ENCODE measurements around the gene WDCP. TPM values are rescaled to one million over a fixed set of nuclear protein-coding genes. Genes with fewer than 3 reads are reported as not detected.

The WDCP gene
- total RNA-seq, 1 experiment from 2014 or later = 19.9 TPM

GRCh38 chr2:24086241-24086640 lies 39.0 kb upstream of the WDCP start:
- RAD21 ChIA-PET (ENCODE audit: low non-redundant PET in 1 of 2, low total read pairs in 2 of 2, uncharacterized antibody in 2 of 2, unreplicated experiment in 2 of 2) = interaction anchor here in 1 of 2 experiments (0.7 kb wide), 1 partner anchor 19 kb away, joined by 8 read pairs; no protein-coding TSS in a partner anchor
- DNase-seq (ENCODE audit: low read depth, low spot score) (no peak), ATAC-seq (no peak)
- Histone ChIP-seq H3K9me3 (ENCODE audit: control insufficient read depth in 1 of 2, insufficient read depth in 1 of 2, low read depth in 1 of 2, low read length in 2 of 2) (no peaks in the 10 kb centered on the region), H2AFZ (ENCODE audit: low read depth, low read length, poor library complexity, severe bottlenecking) (no peak overlapping the region), H3K9ac (ENCODE audit: low read length) (no peak overlapping the region), H3K9me2 (ENCODE audit: insufficient read depth) (no peaks in the 10 kb centered on the region), H3K4me3 (replicated peaks in 1 of 2; ENCODE audit: low read depth in 1 of 2, low read length in 2 of 2) (no peak overlapping the region), H3K27ac (ENCODE audit: low read depth, low read length) (no peak overlapping the region), H3K4me2 (ENCODE audit: low read length) (no peak overlapping the region), H3K36me3 (ENCODE audit: control insufficient read depth in 1 of 2, insufficient read depth in 2 of 2, low read length in 2 of 2) (no peaks in the 10 kb centered on the region; a peak in 1 of 4 replicates), H4K20me1 (ENCODE audit: insufficient read depth) (no peaks in the 10 kb centered on the region), H3K79me2 (ENCODE audit: insufficient read depth, low read length) (no peaks in the 10 kb centered on the region), H3K27me3 (ENCODE audit: insufficient read depth, low read length) (no peaks in the 10 kb centered on the region), H3K4me1 (ENCODE audit: control insufficient read depth in 1 of 2, insufficient read depth in 2 of 2, low read length in 2 of 2) (peaks cover 11 to 20% of the 10 kb centered on the region in 2 experiments)
- TF ChIP-seq ZBTB33 (IDR thresholded peaks at IDR 0.05; ENCODE audit: extremely low read depth, insufficient replicate concordance, low read length) = no peak
- CTCF ChIA-PET = no interaction called here
- BruUV-seq (replicated peaks) = no TSS peak
- intact Hi-C loops (cut with micrococcal nuclease) = no loop called here
- POLR2A ChIA-PET = no interaction called here

- ChIA-PET RAD21 (ENCODE audit: low non-redundant PET in 1 of 2, low total read pairs in 2 of 2, uncharacterized antibody in 2 of 2, unreplicated experiment in 2 of 2) (no interaction called here), POLR2A (interaction anchor here (1.5 to 3.3 kb wide), 2 partner anchors 36 to 158 kb away, joined by 4 to 19 read pairs; partner anchors contain the start of gene ATAD2B), CTCF (interaction anchor here (1.1 to 3.4 kb wide), 6 partner anchors 9 to 261 kb away, joined by 4 to 26 read pairs (median 7); partner anchors contain the start of genes SF3B6 and WDCP)
- Histone ChIP-seq H2AFZ (ENCODE audit: low read depth, low read length, poor library complexity, severe bottlenecking) (peak overlapping the region; percentile 88), H3K4me3 (replicated peaks in 1 of 2; ENCODE audit: low read depth in 1 of 2, low read length in 2 of 2) (peak overlapping the region; percentile 71 to 72), H4K20me1 (ENCODE audit: insufficient read depth) (no peaks in the 10 kb centered on the region), H3K4me1 (ENCODE audit: control insufficient read depth in 1 of 2, insufficient read depth in 2 of 2, low read length in 2 of 2) (peaks cover 11 to 20% of the 10 kb centered on the region in 2 experiments), H3K9ac (ENCODE audit: low read length) (peak overlapping the region; percentile 68), H3K79me2 (ENCODE audit: insufficient read depth, low read length) (no peaks in the 10 kb centered on the region), H3K27me3 (ENCODE audit: insufficient read depth, low read length) (no peaks in the 10 kb centered on the region), H3K4me2 (ENCODE audit: low read length) (peak overlapping the region; percentile 83), H3K27ac (ENCODE audit: low read depth, low read length) (peak overlapping the region; percentile 95), H3K9me2 (ENCODE audit: insufficient read depth) (no peaks in the 10 kb centered on the region), H3K9me3 (ENCODE audit: control insufficient read depth in 1 of 2, insufficient read depth in 1 of 2, low read depth in 1 of 2, low read length in 2 of 2) (no peaks in the 10 kb centered on the region), H3K36me3 (ENCODE audit: control insufficient read depth in 1 of 2, insufficient read depth in 2 of 2, low read length in 2 of 2) (no peaks in the 10 kb centered on the region; a peak in 1 of 4 replicates)
- no peak for TF ChIP-seq ELF1 (IDR thresholded peaks at IDR 0.05; ENCODE audit: borderline replicate concordance, low read depth)
- no peak for TF ChIP-seq POLR2A (IDR thresholded peaks at IDR 0.05; ENCODE audit: borderline replicate concordance, extremely low read depth, insufficient read depth, insufficient read length)
- no peak for TF ChIP-seq POLR2AphosphoS5 (IDR thresholded peaks at IDR 0.05; ENCODE audit: low read depth, low read length)
- TF ChIP-seq ZBTB33 (IDR thresholded peaks at IDR 0.05; ENCODE audit: extremely low read depth, insufficient replicate concordance, low read length) = no peak
- TF ChIP-seq EZH2 (IDR thresholded peaks at IDR 0.05) = no peak
- DNase-seq (ENCODE audit: low read depth, low spot score) = no peak
- BruUV-seq (replicated peaks) = no TSS peak
- intact Hi-C loops (cut with micrococcal nuclease) = loop anchor here (2.0 kb wide), 2 partner anchors 38 to 96 kb away; partner anchors contain the start of genes FAM228B and PFN4
- ATAC-seq = no peak
Observed at GRCh38 chr2:24085200-24085489, 38.0 kb upstream of the WDCP start.

All from HCT116 (cell line).